GM18519 (cell line): ENCODE data around the gene VRK3.
"Not testable (repeated sequence)": the region's sequence is repeated elsewhere in the genome, so short reads cannot be mapped to it uniquely, and the experiment has no call there.

Experiments used
- ATAC-seq: cut with Tn5 transposase; IDR thresholded peaks from one replicate; pipeline ENCODE4 v1.9.1; 2021; ENCODE audit warnings: mild to moderate bottlenecking, moderate library complexity; ENCODE audit not compliant: unreplicated experiment, low FRiP score

VRK3 gene

DNA sequence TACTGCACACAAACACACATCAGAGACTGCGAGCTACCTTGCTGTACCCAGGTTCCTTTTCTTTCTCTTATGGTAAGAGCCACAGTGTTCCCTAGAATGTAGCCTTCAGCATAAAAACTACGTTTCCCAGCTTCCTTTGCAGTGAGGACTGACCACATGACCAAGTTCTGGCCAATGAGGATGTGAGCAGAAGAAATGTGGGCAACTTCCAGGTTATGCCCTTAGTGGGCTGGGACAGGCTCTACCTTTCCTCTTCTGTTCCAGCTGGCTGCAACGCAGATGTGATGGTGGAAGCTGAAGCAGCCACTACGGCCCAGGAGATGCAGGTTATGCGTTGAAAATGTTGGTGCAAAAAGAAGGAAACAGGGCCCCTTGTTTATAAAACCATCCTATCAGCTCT is 27.5 kb downstream of the VRK3 start:
- ATAC-seq, result no peak

DNA sequence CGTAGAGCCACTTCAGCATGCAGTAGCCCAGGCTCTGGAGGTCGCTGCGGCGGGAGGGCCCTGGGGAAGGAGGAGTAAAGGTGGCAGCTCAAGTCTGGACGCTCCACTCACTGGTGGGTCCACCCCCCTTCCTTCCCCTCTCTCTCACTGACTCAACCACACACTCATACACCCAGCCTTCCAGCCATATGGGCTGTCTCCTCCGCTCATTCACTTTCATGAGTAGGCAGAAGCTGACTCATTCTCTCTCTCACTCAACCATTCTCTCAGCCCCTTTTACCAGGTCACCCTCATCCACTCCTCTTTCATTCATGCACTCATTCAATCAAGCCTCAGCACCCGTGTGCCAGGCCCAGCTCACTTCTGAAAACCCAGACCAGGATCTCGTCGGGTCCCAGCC is 36.7 kb downstream of the VRK3 start:
- ATAC-seq, result no peak

DNA sequence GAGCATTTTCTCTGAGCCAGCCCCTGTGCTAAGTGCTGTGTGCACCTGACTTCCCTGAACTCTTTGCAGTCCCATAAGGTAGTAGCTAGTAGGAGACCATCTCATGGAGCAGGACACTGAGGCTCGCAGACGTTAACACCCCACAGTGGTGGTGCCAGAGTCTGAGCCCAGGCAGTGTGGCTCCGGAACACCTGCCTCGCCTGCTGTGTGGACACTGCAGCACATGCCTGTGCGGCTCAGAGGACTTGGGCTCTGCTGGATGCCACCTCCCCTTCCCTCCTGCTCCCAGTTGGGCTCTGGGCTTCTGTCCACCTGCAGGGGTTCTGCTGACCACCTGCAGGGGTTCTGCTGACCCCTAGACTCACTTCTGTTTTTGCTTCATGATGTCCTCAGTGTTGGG is 37.2 kb downstream of the VRK3 start:
- no peak for ATAC-seq

DNA sequence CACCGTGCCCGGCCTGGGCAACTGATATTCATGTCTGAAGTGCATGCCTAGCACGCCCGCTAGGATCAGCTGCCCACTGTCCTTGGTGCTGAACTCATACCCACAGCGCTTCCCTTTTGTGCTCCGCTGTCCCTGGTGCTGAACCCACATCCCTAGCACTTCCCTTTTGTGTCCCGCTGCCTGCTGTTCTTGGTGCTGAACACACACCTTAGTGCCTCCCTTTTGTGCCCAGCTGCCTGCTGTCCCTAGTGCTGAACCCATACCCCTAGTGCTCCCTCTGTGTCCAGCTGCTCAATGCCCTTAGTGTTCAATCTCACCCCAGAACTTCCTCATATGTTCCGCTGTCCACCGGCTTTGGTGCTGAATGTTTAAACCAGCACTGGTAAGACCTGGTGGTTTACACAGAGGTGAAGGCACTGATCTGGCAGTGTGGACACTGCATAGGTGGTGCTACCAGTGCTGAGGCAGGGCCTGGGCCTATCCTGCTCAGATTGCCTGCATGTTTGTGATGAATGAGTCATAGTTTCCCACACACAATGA is 37.9 kb downstream of the VRK3 start:
- no peak for ATAC-seq

DNA sequence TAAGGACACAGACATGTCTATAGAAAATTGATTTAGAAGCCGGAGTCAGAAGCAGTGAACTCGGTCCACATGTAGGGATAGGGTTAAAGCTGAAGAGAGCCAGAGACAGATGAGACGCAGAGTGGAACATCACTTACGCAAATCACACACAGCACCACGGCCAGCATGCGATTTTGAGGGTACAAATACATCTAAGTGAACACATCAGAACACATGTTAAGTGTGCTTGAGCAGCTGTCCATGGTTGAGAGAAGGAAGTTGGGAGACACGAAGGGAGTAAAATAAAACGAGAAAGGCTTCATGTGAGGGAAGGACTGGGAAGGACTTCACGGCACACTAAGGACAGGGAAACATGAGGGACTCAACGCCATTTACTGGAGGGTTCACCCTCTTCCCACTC is 38.8 kb downstream of the VRK3 start:
- ATAC-seq, result no peak

DNA sequence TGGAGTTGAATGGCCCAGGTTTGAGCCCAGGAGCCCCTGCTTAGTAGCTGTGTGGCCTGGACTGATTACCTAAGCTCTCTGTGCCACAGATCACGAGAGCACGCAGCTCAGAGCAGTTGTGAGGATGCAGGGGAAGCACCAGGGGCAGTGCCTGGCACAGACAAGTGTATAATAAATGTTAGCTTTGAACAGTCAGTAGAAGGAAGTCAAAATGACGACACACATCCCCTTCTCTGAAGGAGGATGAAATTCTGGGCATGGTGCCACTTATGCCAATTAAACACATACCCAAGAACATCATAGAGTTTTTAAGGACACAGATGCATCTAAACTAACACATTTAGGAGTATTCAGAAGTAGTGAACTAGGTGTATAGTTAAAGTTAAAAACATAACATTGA is 39.3 kb downstream of the VRK3 start:
- no peak for ATAC-seq

DNA sequence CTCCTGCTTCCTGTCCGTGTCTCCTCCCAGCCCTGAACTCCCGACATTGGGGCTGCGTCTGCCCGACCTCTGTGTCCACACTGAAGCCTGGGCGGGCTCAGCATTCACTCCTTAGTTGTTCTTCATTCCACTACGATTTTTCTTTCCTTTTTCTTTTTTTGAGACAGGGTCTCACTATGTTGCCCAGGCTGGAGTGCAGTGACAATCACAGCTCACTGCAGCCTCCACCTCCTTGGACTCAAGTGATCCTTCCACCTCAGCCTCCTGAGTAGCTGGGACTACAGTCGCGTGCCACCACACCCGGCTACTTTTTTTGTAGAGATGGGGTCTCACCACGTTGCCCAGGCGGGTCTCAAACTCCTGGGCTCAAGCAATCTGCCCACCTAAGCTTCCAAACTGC is 40.7 kb downstream of the VRK3 start:
- ATAC-seq, result no peak

DNA sequence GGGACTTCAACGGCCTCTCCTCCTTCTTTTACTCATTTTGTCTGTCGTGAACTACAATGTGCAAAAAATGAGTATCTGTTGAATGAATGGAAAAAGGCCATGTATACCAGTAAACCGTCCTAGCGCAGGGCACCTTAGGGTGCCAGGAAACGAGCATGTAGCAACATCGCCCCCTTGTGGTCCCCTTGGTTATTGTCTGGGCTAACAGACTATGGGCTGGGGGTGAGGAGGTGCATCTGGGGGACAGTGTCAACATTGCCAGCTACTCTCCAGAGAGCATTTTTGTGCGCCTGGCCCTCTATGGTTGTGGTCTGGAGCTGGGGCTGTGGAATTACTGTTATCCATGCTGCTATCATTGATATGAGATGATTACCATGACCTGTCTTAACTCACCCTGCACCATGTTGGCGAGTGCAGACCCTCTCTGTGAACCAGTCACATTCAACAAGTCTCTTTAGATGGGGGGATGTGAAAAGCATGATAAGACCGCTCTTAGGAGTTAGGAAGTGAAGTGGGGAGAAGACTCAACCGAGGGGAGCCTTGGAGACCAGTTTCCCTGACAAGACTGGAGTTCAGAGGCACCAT is 41.4 kb downstream of the VRK3 start:
- no peak for ATAC-seq

DNA sequence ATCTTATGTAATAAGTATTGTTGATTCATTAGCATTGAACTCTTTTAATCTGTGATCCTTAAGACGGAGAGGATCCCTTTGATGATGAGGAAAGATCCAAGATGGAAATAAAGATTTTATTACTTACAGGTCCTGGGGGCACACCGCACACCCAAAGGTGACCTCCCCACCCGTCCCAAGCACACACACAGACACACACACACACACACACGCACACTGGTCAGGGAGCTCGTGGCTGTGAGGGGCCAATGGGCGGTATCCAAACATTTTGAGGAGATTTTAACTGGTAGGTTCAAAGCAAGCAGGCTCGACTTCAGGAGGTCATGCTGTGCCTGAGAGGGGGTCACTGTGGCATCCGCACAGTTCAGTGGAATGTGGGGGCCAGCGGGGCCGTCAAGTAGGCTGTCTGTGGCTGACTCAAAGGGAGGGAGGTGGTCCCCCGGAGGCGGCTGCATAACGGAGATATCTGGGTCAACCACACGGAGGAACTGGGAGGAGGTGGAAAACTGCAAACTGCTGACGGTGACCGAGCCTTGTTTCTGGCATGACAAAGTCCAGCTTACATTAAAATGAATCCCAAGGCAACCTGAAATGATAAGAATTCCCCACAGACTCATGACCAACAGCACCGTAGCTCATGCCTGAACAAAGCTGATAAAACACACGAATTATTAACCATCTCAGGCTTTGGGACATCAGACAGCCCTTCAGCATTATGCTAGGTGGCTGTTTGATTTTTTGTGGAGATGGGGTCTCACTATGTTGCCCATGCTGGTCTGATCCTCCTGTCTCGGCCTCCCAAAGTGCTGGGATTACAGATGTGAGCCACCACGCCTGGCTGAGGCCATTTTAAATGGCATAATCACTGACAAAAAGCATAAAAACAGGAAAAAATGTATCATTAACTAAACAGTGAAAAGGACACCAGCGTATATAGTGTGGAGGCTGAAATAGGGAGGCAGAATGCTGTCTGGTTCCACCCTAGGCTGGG is 43.3 kb downstream of the VRK3 start:
- no peak for ATAC-seq

DNA sequence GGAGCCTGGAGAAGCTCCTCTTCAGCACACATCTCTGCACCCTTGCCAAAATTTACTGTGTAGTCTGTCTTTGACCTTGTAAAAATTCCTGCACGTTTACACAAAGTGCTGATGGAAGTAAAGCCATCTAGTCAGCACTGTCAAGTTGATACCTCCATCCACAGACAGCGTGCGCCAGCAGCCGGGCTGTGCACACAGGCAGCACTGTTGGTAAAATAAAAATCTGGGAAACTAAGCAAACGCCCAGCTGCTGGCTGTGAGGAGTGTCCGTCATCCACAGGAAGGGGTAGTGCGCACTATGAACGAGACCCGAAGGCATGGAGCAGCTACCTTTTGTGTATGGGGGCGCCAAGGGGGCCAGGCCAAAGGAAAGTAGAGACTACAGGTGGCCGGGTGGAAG is 46.8 kb downstream of the VRK3 start:
- ATAC-seq, result no peak

DNA sequence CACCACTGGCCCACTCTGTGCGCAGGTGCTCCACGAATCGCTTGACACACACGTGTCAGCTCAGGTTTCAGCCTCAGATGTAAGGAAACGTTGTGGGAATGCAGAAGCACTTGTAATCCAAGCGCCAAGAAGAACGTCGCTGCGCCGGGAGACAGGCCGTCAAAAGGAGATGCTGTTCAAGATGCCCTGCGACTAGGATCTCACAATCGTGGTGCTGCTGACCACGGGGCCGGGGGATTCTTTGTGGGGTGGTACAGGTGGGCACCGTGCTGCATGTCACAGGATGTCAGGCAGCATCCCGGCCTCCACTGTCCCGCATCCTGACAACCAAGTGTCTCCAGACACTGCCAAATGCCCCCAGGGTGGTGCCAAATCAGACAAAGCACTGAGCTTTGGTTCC is 47.3 kb downstream of the VRK3 start:
- ATAC-seq, result no peak

DNA sequence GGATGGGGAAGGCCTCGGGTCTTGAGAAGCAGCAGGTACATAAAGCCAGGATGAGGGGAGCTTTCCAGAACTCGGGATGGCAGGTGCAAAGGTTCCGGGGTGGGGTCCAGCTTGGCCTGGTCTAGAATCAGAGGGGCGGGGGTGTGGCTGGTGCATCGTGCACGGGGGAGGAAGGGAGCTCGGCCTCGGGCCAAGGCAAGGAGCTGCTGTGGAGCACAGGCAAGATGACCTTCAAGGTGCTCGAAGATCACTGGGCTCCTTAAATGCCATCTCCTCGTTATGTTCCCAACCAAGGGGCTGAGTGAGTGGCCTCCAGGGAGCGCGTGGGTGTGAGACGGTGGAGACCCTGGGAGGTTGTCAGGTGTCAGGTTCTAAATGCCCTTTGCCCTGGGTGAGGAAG is 48.1 kb downstream of the VRK3 start:
- no peak for ATAC-seq

DNA sequence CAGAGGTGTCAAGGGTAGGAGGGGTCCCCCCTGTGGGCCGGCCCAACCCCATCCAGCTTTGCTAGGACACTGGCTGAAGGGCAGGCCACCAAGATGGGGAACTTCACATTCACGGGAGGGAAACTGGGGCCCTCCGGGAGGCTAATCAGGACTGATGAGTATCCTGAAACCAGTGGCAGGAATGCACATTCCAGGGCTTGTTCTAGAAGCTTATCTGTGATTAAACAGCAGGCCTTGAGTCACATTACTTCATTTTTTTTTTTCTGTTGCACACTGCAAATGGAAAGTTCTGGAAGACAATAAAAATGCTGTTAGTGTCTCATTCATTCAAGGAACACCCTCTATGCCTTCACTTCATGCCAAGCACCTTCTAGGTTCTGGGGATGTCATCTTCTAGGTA is 48.7 kb downstream of the VRK3 start:
- no peak for ATAC-seq

DNA sequence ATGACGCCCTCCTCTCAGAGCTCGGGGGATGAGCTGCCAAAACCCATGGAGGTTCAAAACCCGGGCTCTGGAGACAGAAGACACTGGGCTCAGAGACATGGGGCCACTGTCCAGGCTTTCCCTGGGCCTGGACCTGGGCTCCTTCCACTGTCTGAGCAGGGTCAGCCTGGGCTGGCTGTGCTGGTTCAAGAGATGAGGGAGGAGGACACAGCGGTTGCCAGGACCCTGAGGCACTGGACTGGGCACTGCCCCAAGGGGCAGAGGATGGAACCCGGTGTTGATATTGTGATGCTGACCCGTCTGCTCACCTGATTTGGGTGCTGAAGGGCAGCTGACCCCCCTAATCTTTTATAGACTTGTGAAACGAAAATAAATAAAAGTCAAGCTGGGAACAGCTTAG is 50.1 kb downstream of the VRK3 start:
- ATAC-seq, result no peak

DNA sequence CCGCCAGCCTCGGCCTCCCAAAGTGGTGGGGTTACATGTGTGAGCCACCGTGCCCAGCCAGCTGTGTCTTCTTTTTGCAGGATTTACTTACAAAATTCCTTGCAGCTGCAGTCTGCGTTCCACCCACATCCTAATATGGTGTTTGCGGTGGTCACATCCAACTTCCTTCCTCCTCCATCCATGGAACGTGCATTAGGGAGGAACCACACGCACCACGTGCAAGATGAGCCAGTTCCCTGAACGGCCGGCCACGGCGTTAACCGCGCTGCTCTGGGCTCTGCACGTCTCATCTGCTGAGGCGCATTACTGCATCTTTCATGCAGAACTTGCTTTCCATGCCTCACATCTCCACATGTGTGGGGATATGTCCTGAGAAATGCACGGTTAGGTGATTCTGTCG is 51.2 kb downstream of the VRK3 start:
- no peak for ATAC-seq

DNA sequence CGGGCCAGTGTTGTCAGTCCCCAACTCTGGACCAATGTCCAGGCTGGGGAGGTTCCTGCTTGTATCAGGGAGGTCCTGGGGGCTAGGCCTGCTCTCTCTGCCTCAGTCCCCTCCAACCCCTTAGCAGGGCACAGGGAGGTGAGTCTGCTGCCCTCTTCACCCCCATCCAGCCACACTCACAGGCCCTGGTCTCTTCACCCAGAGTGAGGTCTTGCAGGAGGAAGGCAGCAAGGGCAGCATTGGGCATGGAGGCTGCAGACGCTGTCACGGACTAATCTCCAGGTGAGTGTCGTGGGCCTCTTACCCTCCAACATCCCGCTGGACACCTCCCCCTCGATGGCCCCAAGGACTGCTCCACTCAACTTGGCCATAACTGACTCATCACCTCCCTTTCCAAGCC is 52.3 kb downstream of the VRK3 start:
- no peak for ATAC-seq

DNA sequence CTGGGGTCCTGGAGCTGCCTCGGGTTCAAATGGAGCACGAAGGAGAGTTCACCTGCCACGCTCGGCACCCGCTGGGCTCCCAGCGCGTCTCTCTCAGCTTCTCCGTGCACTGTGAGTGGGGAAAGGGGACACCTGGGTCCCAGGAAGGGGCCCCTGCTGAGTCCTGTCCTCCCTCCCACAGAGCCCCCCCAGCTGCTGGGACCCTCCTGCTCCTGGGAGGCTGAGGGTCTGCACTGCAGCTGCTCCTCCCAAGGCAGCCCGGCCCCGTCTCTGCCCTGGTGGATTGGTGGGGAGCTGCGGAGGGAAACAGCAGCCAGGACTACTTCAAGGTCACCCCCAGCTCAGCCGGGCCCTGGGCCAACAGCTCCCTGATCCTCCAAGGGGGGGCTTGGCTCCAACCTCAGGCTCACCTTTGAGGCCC is 53.2 kb downstream of the VRK3 start:
- no peak for ATAC-seq

DNA sequence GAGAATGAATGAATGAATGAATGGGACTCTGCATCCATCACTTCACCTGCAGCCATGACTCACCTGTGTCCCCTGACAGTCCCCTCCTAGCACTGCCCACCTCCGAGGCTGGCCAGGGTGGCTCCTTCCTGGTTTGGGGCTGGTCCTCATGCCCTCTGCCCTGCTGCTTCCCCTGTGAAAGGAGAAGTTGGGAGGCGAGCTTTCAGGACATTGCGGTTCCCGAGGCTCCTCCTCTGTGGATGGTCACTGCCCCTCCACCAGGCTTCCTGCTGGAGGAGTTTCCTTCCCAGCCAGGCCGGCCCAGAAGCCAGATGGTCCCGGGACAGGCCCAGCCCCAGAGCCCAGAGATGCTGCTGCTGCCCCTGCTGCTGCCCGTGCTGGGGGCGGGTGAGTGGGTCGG is 55.8 kb downstream of the VRK3 start:
- not testable (repeated sequence) for ATAC-seq

DNA sequence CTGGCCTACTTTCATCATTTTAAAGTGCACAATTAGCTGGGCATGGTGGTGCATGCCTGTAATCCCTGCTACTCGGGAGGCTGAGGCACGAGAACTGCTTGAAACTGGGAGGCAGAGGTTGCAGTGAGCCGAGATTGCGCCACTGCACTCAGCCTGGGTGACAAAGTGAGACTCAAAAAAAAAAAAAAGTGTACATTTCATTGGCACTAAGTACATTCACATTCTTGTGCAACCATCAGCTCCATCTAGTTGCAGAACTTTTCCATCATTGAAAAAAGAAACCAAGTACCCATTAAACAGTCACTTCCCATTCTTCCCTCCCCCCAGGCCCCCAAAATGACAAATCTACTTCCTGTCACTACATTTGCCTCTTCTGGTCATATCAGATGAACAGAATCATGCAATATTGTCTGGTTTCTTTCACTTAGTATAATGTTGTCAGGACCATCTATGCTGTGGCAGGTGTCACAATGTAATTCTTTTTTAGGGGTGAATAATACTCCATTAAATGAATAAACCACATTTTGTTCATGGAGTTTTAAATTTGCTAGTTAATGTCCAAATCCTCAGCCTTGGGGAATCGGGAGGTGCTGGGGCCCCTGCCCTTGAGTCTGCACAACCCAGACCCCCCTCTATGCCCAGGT is 56.8 kb downstream of the VRK3 start:
- no peak for ATAC-seq

DNA sequence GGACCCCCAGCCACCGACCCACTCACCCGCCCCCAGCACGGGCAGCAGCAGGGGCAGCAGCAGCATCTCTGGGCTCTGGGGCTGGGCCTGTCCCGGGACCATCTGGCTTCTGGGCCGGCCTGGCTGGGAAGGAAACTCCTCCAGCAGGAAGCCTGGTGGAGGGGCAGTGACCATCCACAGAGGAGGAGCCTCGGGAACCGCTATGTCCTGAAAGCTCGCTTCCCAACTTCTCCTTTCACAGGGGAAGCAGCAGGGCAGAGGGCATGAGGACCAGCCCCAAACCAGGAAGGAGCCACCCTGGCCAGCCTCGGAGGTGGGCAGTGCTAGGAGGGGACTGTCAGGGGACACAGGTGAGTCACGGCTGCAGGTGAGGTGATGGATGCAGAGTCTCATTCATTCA is 64.2 kb downstream of the VRK3 start, which contains the start of gene SIGLEC11:
TSS of gene SIGLEC11 (minus strand) at position 193 of the 400 bp plus-strand sequence. CDS start at position 102, 91 bp downstream.
- ATAC-seq, result not testable (repeated sequence)

DNA sequence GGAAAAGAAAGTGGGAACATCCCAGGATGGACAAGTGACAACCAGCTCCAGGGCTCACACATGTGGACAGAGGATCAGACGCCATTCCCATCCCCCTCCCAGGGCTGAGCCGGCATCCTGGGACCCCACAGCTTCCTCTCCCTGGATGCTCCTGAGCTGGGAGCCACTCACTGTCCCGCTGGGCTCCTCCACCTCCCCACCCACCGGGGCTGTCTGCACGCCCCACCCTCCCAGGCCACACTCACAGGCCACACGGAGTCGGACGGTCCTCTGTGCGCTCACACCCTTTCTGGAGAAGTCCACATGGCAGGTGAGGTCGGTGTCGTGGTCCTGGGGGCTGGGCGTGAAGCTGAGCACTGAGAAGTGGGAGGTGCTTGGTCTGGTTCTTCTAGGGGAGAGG is 65.3 kb downstream of the VRK3 start:
- ATAC-seq, result not testable (repeated sequence)
